HepG2 (cell line): ENCODE data around the gene TBCB. TPM values are rescaled to one million over a fixed set of nuclear protein-coding genes. Genes with fewer than 3 reads are reported as not detected.

Source experiments
- ATAC-seq: fragments of 200-7000 bp; cut with Tn5 transposase; 3 replicates; pipeline ENCODE4 v1.9.1; 2020; ENCODE audit warnings: mild to moderate bottlenecking, moderate library complexity
- BruUV-seq: library from RNA; stranded (reverse); fragments of 400-500 nt; replicated peaks from 2 replicates; lab custom pipeline; 2021; lab: Mats Ljungman, UMichigan
- CTCF ChIA-PET: fragments of 300-600 bp; formaldehyde crosslinking; extraction: SDS; loops from one replicate; lab custom pipeline; 2021; ENCODE audit warnings: low total read pairs, inconsistent platforms, low intra/inter-chr PET ratio; lab: Yijun Ruan, JAX
- POLR2A ChIA-PET: fragments of 350-600 bp; sonication (Branson Sonifier 250); formaldehyde crosslinking; loops from one replicate; lab custom pipeline; 2020; ENCODE audit warnings: antibody characterized with exemption, inconsistent platforms; lab: Yijun Ruan, JAX
- DNase-seq: peaks from one replicate; pipeline ENCODE4 v3.0.0-alpha.2; 2015; ENCODE audit warnings: low spot score
- FAIRE-seq: peaks from 3 replicates; lab custom pipeline; 2011; peaks lifted over from hg19 to GRCh38; lab: Jason Lieb, UNC
- H2AFZ ChIP-seq: one replicate; pipeline ENCODE4 v1.6.1; 2011; ENCODE audit warnings: low read length, inconsistent platforms
- H3K27ac ChIP-seq: fragments of 300-600 bp; 3 replicates; pipeline ENCODE4 v1.8.0; 2011; ENCODE audit warnings: mixed run types, mild to moderate bottlenecking, mixed read lengths, low read length, inconsistent platforms; ENCODE audit not compliant: insufficient read depth; ENCODE audit errors: extremely low read length
- H3K27me3 ChIP-seq, 2 experiments: fragments of 200-600 bp in 1 of 2; 2 replicates in 1 of 2; 3 replicates in 1 of 2; pipeline versions ENCODE4 v1.6.0 to v1.8.0; 2011; ENCODE audit warnings: low read length in 2 of 2, mild to moderate bottlenecking in 2 of 2, moderate library complexity in 2 of 2, inconsistent platforms in 1 of 2; ENCODE audit not compliant: insufficient read depth in 2 of 2, control insufficient read depth in 1 of 2
- H3K36me3 ChIP-seq, 2 experiments: fragments of 200-600 bp in 1 of 2; replicated peaks in 1 of 2; 2 replicates in 1 of 2; 3 replicates in 1 of 2; pipeline versions ENCODE4 v1.5.1 to v1.8.0; 2011; ENCODE audit warnings: low read length in 2 of 2, inconsistent platforms in 1 of 2; ENCODE audit not compliant: insufficient read depth in 2 of 2, control insufficient read depth in 1 of 2
- H3K4me1 ChIP-seq: 2 replicates; pipeline ENCODE4 v1.5.1; 2012; ENCODE audit warnings: low read length, inconsistent platforms; ENCODE audit not compliant: insufficient read depth
- H3K4me2 ChIP-seq: 2 replicates; pipeline ENCODE4 v1.6.0; 2011; ENCODE audit warnings: low read depth, low read length, inconsistent platforms
- H3K4me3 ChIP-seq, 3 experiments: fragments of 200-600 bp in 1 of 3; sonication (generic), shearing (Covaris generic) in 1 of 3; replicated peaks in 1 of 3; 2 replicates each; pipeline ENCODE4 v1.5.1; 2011 to 2016; ENCODE audit warnings: low read length in 3 of 3, inconsistent platforms in 2 of 3, low read depth in 2 of 3, mild to moderate bottlenecking in 2 of 3, control low read depth in 1 of 3, mixed read lengths in 1 of 3; ENCODE audit not compliant: insufficient read depth in 1 of 3
- H3K79me2 ChIP-seq: one replicate; pipeline ENCODE4 v1.6.1; 2011; ENCODE audit warnings: low read length, inconsistent platforms; ENCODE audit not compliant: insufficient read depth
- H3K9ac ChIP-seq: 2 replicates; pipeline ENCODE4 v1.6.0; 2011; ENCODE audit warnings: mild to moderate bottlenecking, low read depth, low read length, inconsistent platforms; ENCODE audit not compliant: insufficient read depth
- H3K9me3 ChIP-seq: 2 replicates; pipeline ENCODE4 v1.5.1; 2012; ENCODE audit warnings: mild to moderate bottlenecking, low read length
- H4K20me1 ChIP-seq: 2 replicates; pipeline ENCODE4 v1.6.0; 2011; ENCODE audit warnings: inconsistent platforms, mild to moderate bottlenecking, low read length, moderate library complexity; ENCODE audit not compliant: insufficient read depth
- CC2D1A ChIP-seq: sonication (generic); formaldehyde crosslinking; IDR thresholded peaks from 2 replicates; pipeline ENCODE4 v1.8.1; 2023; ENCODE audit warnings: mild to moderate bottlenecking, missing genetic modification reagents
- DNMT3B ChIP-seq: conservative IDR thresholded peaks from 2 replicates; pipeline ENCODE4 v1.6.1; 2016; ENCODE audit warnings: missing biosample characterization, control low read depth
- IKZF5 ChIP-seq: IDR thresholded peaks from 2 replicates; pipeline ENCODE4 v1.6.1; 2018; ENCODE audit warnings: missing genetic modification reagents, mild to moderate bottlenecking, missing compliant biosample characterization
- NFE2L1 ChIP-seq: sonication (generic); formaldehyde crosslinking; IDR thresholded peaks from 2 replicates; pipeline ENCODE4 v1.4.0; 2020; ENCODE audit warnings: missing genetic modification reagents, mild to moderate bottlenecking, borderline replicate concordance
- SMAD3 ChIP-seq: sonication (generic); formaldehyde crosslinking; IDR thresholded peaks from 2 replicates; pipeline ENCODE4 v1.4.0; 2020; ENCODE audit warnings: missing genetic modification reagents
- SOX6 ChIP-seq, 2 experiments: fragments of 450-650 bp in 1 of 2; sonication (generic) in 1 of 2; formaldehyde crosslinking in 1 of 2; IDR thresholded peaks; 2 replicates each; pipeline versions ENCODE4 v1.4.0 to v1.6.1; 2017 to 2020; ENCODE audit warnings: antibody characterized with exemption in 1 of 2, mild to moderate bottlenecking in 1 of 2, missing genetic modification reagents in 1 of 2
- SUZ12 ChIP-seq: fragments of 150-350 bp; IDR thresholded peaks from 2 replicates; pipeline ENCODE4 v1.6.1; 2014; ENCODE audit warnings: low read depth, low read length
- ZBTB38 ChIP-seq: sonication (generic); formaldehyde crosslinking; IDR thresholded peaks from 2 replicates; pipeline ENCODE4 v1.5.1; 2020; ENCODE audit warnings: mild to moderate bottlenecking, missing genetic modification reagents
- ZFP36L2 ChIP-seq: sonication (generic); formaldehyde crosslinking; IDR thresholded peaks from 2 replicates; pipeline ENCODE4 v1.4.0; 2020; ENCODE audit warnings: missing genetic modification reagents
- ZNF430 ChIP-seq: sonication (generic); formaldehyde crosslinking; IDR thresholded peaks from 2 replicates; pipeline ENCODE4 v1.9.0; 2021; ENCODE audit warnings: mild to moderate bottlenecking, missing genetic modification reagents
- ZNF432 ChIP-seq: sonication (generic); formaldehyde crosslinking; IDR thresholded peaks from 2 replicates; pipeline ENCODE4 v1.5.0; 2020; ENCODE audit warnings: missing genetic modification reagents, mild to moderate bottlenecking, borderline replicate concordance
- ZNF550 ChIP-seq: sonication (generic); formaldehyde crosslinking; IDR thresholded peaks from 2 replicates; pipeline ENCODE4 v1.4.0; 2020; ENCODE audit warnings: mild to moderate bottlenecking, missing genetic modification reagents, borderline replicate concordance
- ZNF746 ChIP-seq: sonication (generic); formaldehyde crosslinking; IDR thresholded peaks from 2 replicates; pipeline ENCODE4 v1.8.0; 2022; ENCODE audit warnings: mild to moderate bottlenecking, missing genetic modification reagents
- WGBS: methylation state at CpG from one replicate; pipeline ENCODE4 v1.1.6; 2017; ENCODE audit warnings: low lambda C conversion rate; 5-methylcytosine and 5-hydroxymethylcytosine counted together
- in situ Hi-C: cut with HindIII; loops from 2 replicates; pipeline ENCODE4 v1.10.0; 2017; ENCODE audit warnings: low pct_unique_long_range_greater_than_20kb; ENCODE audit not compliant: extremely low pct_ligation_motif_present
- intact Hi-C: fragments of 100-400 bp; cut with micrococcal nuclease; formaldehyde crosslinking; loops from one replicate; pipeline ENCODE4 v1.10.0; 2022; ENCODE audit not compliant: unreplicated experiment
- polyA plus RNA-seq, 8 experiments: library from polyadenylated mRNA; depleted of rRNA in 3 of 8; stranded (reverse) in 7 of 8; unstranded in 1 of 8; fragments of >200 nt; fragmentation: Illumina TruSeq in 4 of 8; extraction: Trizol in 4 of 8; gene quantifications; 2 replicates each; pipeline versions ENCODE4 v1.2.1 to v1.2.3, GENCODE V29; 2011 to 2016; ENCODE audit warnings: low read depth in 4 of 8, missing spikeins in 1 of 8, mixed read lengths in 1 of 8; ENCODE audit not compliant: insufficient read depth in 1 of 8
- total RNA-seq, 5 experiments: library from RNA; depleted of rRNA; stranded (reverse); fragments of >200 nt; fragmentation: Illumina TruSeq; extraction: Trizol; gene quantifications; 2 replicates each; pipeline ENCODE4 v1.2.3, GENCODE V29; 2016; ENCODE audit warnings: low read depth in 1 of 5
- TF ChIP-seq, protein P1 (sequence below): sonication (generic); formaldehyde crosslinking; IDR thresholded peaks from 2 replicates; pipeline ENCODE4 v1.5.1; 2020; ENCODE audit warnings: mild to moderate bottlenecking, missing genetic modification reagents, moderate library complexity
- TF ChIP-seq, protein P2 (sequence below): IDR thresholded peaks from 2 replicates; pipeline ENCODE4 v1.6.1; 2016
- TF ChIP-seq, protein P3 (sequence below): sonication (generic); formaldehyde crosslinking; IDR thresholded peaks from 2 replicates; pipeline ENCODE4 v1.8.1; 2023; ENCODE audit warnings: mild to moderate bottlenecking, missing genetic modification reagents, borderline replicate concordance

Gene TBCB
- total and polyA plus RNA-seq, 2 of the 13 experiments (the other 11 are each of a cell fraction or from before 2014, with no cell fraction given), result 271 to 276 TPM

DNA sequence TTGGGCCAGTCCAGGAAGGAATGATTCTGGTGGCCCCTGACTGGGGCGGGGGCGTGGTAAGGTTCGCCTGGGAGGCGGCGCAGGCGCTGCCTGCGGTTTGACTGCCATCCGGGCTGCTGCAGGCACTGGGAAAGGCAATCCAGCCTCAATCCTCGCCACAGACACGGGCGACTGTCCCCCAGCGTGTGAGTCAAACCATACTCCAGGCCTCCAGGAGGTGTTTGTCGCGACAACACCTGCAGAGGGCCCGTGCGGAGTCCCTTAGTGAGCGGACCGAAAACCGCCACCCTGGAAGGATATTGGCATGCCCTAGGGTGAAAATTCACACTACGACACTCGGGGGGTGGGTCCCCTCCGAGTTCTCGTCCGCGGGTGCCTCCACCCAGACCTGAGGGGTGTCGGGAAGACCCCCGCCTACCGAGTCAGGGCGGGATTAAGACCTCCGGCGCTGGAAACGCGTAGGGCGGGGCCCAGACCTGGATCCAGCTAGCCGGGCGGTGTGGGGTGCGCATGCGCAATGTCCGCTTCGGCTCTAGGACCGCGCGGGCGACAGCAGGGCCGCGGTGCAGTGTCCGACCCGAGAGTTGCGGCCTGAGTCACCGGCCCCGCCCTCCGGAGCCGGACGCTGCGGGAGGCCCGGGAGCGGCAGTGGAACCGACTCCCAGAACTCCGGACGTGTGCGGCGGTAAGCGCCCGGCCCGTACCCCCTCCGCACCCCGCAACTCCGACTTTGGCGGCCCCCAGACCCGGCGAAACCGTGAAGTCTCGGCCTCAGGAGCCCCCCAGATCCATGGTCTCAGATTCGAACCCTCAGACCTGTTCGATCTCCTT lies 24.4 kb downstream of the TBCB start, which contains the start of gene CAPNS1:
Gene CAPNS1, plus strand, starts transcription at position 594 of the 831 bp plus-strand sequence. CDS start 946 bp downstream, outside the sequence.
- DNase-seq (peak; percentile 88), FAIRE-seq (peak; percentile 58), ATAC-seq (peak; percentile 88)
- Histone ChIP-seq H3K36me3 (peaks cover 8 to 12% of the 10 kb centered on the region in 2 experiments), H3K4me2 (peak within 1 kb of the TSS; percentile 94), H3K27ac (peak within 1 kb of the TSS; percentile 93), H4K20me1 (peaks cover 8% of the 10 kb centered on the region), H3K4me1 (peaks cover 24% of the 10 kb centered on the region), H3K9me3 (no peaks in the 10 kb centered on the region), H3K79me2 (peaks cover 16% of the 10 kb centered on the region), H3K4me3 (peak within 1 kb of the TSS; percentile 79 to 100 (median 98)), H3K27me3 (no peaks in the 10 kb centered on the region; a peak in 1 of 5 replicates), H3K9ac (peak within 1 kb of the TSS; percentile 99), H2AFZ (no peak within 1 kb of the TSS)
- WGBS, result 0% methylated on average over 17 of the region's 75 CpGs
- intact Hi-C loops, result loop anchor here (1.0 to 2.0 kb wide), 2 partner anchors 13 to 23 kb away; no protein-coding TSS in a partner anchor
- ChIA-PET POLR2A (interaction anchor here (0.5 to 2.0 kb wide), 11 partner anchors 9 to 1178 kb away, joined by 3 to 51 read pairs (median 4); partner anchors contain the start of genes POLR2I, TBCB, THAP8 and WDR62), CTCF (no interaction called here)
- no TSS peak for BruUV-seq
- in situ Hi-C loops, result no loop called here
- no peak for TF ChIP-seq ZFP36L2 (CRISPR knock-in tag)
- peak; percentile 62; the same call in 1 of the 2 replicates for TF ChIP-seq ZBTB38 (CRISPR knock-in tag)
- TF ChIP-seq SMAD3, result peak; percentile 36; the same call in 1 of the 2 replicates
- no peak; the same call in 1 of the 2 replicates for TF ChIP-seq NFE2L1 (CRISPR knock-in tag)
- TF ChIP-seq SUZ12, result no peak
- TF ChIP-seq ZNF550, result 0 out of 2 replicates have a peak, but pooled peaks have one; percentile 87
- peak; percentile 32; the same call in 1 of the 2 replicates for TF ChIP-seq ZNF746 (CRISPR knock-in tag)
- TF ChIP-seq, protein P1, sequence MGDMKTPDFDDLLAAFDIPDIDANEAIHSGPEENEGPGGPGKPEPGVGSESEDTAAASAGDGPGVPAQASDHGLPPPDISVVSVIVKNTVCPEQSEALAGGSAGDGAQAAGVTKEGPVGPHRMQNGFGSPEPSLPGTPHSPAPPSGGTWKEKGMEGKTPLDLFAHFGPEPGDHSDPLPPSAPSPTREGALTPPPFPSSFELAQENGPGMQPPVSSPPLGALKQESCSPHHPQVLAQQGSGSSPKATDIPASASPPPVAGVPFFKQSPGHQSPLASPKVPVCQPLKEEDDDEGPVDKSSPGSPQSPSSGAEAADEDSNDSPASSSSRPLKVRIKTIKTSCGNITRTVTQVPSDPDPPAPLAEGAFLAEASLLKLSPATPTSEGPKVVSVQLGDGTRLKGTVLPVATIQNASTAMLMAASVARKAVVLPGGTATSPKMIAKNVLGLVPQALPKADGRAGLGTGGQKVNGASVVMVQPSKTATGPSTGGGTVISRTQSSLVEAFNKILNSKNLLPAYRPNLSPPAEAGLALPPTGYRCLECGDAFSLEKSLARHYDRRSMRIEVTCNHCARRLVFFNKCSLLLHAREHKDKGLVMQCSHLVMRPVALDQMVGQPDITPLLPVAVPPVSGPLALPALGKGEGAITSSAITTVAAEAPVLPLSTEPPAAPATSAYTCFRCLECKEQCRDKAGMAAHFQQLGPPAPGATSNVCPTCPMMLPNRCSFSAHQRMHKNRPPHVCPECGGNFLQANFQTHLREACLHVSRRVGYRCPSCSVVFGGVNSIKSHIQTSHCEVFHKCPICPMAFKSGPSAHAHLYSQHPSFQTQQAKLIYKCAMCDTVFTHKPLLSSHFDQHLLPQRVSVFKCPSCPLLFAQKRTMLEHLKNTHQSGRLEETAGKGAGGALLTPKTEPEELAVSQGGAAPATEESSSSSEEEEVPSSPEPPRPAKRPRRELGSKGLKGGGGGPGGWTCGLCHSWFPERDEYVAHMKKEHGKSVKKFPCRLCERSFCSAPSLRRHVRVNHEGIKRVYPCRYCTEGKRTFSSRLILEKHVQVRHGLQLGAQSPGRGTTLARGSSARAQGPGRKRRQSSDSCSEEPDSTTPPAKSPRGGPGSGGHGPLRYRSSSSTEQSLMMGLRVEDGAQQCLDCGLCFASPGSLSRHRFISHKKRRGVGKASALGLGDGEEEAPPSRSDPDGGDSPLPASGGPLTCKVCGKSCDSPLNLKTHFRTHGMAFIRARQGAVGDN, result peak; percentile 84
- no peak for TF ChIP-seq CC2D1A (CRISPR knock-in tag)
- no peak for TF ChIP-seq SOX6 (IDR thresholded peaks at IDR 0.05)
- TF ChIP-seq SOX6 (CRISPR knock-in tag; IDR thresholded peaks at IDR 0.05), result peak; percentile 70
- TF ChIP-seq IKZF5 (CRISPR knock-in tag), result peak; percentile 93
- TF ChIP-seq, protein P2, sequence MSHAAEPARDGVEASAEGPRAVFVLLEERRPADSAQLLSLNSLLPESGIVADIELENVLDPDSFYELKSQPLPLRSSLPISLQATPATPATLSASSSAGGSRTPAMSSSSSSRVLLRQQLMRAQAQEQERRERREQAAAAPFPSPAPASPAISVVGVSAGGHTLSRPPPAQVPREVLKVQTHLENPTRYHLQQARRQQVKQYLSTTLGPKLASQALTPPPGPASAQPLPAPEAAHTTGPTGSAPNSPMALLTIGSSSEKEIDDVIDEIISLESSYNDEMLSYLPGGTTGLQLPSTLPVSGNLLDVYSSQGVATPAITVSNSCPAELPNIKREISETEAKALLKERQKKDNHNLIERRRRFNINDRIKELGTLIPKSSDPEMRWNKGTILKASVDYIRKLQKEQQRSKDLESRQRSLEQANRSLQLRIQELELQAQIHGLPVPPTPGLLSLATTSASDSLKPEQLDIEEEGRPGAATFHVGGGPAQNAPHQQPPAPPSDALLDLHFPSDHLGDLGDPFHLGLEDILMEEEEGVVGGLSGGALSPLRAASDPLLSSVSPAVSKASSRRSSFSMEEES (CRISPR knock-in tag), result peak; percentile 51
- TF ChIP-seq, protein P3, sequence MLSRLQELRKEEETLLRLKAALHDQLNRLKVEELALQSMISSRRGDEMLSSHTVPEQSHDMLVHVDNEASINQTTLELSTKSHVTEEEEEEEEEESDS (CRISPR knock-in tag), result peak; percentile 62; the same call in 1 of the 2 replicates
- TF ChIP-seq DNMT3B (CRISPR knock-in tag), result 0 out of 2 replicates have a peak, but pooled peaks have one; percentile 12
- peak; percentile 88 for TF ChIP-seq ZNF430 (CRISPR knock-in tag)
- no peak for TF ChIP-seq ZNF432 (CRISPR knock-in tag)
